ENCODE data around the gene DCTN1.

DCTN1 gene

DNA sequence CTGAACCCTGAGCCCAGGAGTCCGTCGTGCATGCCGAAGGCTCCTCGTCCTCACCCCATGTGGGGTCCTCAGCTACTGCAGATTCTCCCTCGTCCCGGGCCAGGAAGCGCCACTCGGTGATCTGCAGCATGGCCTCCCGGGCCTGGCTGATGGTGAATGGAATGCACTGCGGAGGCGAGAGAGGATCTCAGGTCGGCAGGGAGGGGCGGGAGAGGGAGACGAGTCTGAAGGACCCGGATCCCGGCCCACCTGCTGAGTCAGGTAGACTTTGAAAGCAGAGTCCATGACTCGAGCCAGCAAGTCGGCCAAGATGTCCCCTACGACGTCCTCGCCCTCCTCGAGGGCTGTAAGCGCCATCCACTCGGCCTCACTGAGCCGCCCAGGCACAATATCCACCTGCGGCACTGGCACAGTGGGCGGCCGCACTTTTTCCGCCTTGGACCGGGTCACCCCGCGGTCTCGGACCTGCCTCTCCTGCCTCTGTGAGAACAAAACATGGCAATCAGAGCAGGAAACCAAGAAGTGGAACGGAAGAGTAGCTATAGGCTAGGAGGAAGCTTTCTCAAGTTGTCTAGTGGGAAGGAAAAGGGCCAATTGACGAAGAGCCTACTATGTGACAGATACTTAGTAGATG lies 35.8 kb upstream of the DCTN1 start:
- no peak for DNase-seq (ENCODE audit: extremely low spot score)
- no peak for TF ChIP-seq ARNT (IDR thresholded peaks at IDR 0.05)
- ChIA-PET POLR2A (no interaction called here), CTCF (no interaction called here)

DNA sequence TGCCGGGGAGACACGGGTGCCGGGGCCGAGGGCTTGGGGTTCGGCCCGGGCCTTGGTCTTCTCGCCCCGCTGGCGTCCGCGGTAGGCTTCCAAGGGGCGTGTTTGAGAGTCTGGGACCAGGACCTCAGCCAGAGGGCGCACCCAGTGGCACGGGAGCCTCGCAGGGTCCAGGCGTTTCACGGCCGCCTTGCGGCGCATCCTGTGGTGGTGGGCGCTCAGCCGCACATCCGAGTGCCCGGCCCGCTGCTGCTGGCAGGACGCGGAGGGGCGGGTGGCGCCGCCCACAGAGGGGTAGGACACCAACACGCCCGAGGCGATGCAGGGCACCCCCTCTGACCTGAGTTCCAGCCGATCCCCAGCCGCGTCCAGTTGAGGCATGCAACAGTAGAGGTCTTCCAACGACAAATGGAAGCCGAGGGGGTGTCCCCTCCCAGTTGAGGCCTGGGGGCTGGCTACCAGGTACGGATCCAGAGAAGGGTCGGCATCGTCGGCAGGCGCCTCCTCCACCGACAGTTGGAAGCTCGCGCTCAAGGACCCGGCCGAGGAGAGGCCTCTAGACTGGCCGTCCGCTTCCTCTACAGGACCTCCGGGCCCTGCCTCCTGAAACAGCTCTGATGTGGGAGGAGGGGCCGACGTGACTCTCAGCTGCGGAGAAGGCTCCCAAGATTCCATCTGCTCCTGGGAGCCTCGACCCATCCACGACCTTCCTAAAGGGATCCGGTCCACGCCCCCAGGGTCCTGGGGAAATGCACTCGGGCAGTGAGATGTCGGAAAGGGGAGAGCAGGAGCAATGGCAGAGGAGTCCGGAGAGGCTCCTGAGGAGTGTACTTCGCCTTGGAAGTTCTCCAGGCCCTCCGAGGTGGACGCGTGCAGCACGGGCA lies 35.0 kb upstream of the DCTN1 start:
- ChIA-PET POLR2A (no interaction called here), CTCF (no interaction called here)
- DNase-seq (ENCODE audit: extremely low spot score) = no peak
- TF ChIP-seq HDGF (IDR thresholded peaks at IDR 0.05; ENCODE audit: borderline replicate concordance) (no peak), SP1 (IDR thresholded peaks at IDR 0.05) (no peak), ARNT (IDR thresholded peaks at IDR 0.05) (no peak), FOXM1 (IDR thresholded peaks at IDR 0.05; ENCODE audit: borderline replicate concordance) (no peak), FOXK2 (IDR thresholded peaks at IDR 0.05) (no peak), CTBP1 (IDR thresholded peaks at IDR 0.05; ENCODE audit: borderline replicate concordance) (no peak), ZNF384 (IDR thresholded peaks at IDR 0.05) (no peak), NFRKB (IDR thresholded peaks at IDR 0.05) (no peak), TARDBP (IDR thresholded peaks at IDR 0.05) (no peak), ELF4 (IDR thresholded peaks at IDR 0.05) (no peak), LEF1 (IDR thresholded peaks at IDR 0.05; ENCODE audit: borderline replicate concordance) (no peak), BHLHE40 (IDR thresholded peaks at IDR 0.05; ENCODE audit: borderline replicate concordance) (no peak), FOXA1 (IDR thresholded peaks at IDR 0.05) (no peak), SUZ12 (IDR thresholded peaks at IDR 0.05) (no peak), L3MBTL2 (conservative IDR thresholded peaks at IDR 0.05) (no peak)
- TF ChIP-seq, protein P1, sequence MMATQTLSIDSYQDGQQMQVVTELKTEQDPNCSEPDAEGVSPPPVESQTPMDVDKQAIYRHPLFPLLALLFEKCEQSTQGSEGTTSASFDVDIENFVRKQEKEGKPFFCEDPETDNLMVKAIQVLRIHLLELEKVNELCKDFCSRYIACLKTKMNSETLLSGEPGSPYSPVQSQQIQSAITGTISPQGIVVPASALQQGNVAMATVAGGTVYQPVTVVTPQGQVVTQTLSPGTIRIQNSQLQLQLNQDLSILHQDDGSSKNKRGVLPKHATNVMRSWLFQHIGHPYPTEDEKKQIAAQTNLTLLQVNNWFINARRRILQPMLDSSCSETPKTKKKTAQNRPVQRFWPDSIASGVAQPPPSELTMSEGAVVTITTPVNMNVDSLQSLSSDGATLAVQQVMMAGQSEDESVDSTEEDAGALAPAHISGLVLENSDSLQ (IDR thresholded peaks at IDR 0.05) = no peak

DNA sequence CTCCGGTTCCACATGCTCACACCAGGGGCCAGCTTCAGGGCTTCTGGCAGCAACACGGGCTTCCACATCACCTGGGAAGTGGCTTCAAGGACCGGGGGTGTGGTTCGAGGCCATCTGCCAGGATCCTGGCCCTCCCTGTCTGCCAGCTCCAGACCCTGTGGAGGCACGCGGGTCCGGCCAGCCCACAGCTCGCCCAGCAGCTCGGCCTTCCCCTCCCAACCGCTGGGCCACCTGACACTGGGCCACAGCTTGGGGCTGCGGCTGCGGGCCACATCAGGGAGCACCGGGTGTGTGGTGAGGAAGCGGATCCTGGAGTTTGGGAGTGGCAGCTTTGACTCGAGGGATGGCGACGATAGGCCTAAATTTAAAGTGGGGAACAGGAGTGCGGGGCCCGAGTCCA lies 34.3 kb upstream of the DCTN1 start:
- DNase-seq (ENCODE audit: extremely low spot score) = no peak
- CTCF ChIA-PET = no interaction called here
- POLR2A ChIA-PET = no interaction called here
- no peak for TF ChIP-seq TARDBP (IDR thresholded peaks at IDR 0.05)
- no peak for TF ChIP-seq FOXA1 (IDR thresholded peaks at IDR 0.05)
- TF ChIP-seq HDGF (IDR thresholded peaks at IDR 0.05; ENCODE audit: borderline replicate concordance) = no peak
- TF ChIP-seq BHLHE40 (IDR thresholded peaks at IDR 0.05; ENCODE audit: borderline replicate concordance) = no peak
- no peak for TF ChIP-seq SUZ12 (IDR thresholded peaks at IDR 0.05)

DNA sequence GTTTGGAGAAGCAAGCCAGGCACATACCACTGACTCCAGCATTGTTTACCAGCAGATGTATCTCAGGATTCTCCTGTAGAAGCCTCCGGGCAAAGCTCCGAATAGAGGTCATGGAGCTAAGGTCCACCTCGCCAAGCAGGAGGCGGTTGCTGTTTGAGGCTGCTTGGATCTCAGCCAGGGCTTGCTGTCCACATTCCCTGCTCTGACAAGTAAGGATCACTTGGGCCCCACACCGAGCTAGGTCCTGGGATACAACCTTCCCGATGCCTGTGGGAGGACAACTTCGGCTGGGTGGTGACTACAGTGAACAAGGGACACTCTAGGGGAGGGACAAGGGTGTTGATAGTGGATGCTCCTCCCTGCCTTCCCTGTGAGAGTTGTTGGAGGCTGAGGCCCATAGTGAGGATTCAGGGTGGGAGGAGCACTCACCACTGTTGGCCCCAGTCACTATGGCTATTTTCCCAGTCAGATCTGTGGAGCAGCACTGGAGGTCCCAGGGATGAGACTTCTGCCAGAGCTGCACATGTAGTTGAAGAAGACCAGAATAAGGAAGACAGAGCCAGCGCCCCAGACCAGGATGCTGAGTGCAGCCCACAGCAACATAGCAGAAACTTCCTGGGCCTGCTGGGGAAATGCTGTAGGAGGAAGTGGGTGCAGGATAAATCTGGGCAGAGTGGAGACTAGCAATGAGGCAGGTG lies 33.0 kb upstream of the DCTN1 start:
- DNase-seq (ENCODE audit: extremely low spot score) = no peak
- TF ChIP-seq TARDBP (IDR thresholded peaks at IDR 0.05) = no peak
- no peak for TF ChIP-seq FOXK2 (IDR thresholded peaks at IDR 0.05)
- TF ChIP-seq, protein P1 (IDR thresholded peaks at IDR 0.05) = no peak
- TF ChIP-seq ZNF384 (IDR thresholded peaks at IDR 0.05) = no peak
- TF ChIP-seq NFRKB (IDR thresholded peaks at IDR 0.05) = no peak
- TF ChIP-seq ELF4 (IDR thresholded peaks at IDR 0.05) = no peak
- TF ChIP-seq FOXA1 (IDR thresholded peaks at IDR 0.05) = no peak
- no peak for TF ChIP-seq SP1 (IDR thresholded peaks at IDR 0.05)
- TF ChIP-seq SUZ12 (IDR thresholded peaks at IDR 0.05) = no peak
- no peak for TF ChIP-seq ARNT (IDR thresholded peaks at IDR 0.05)
- no peak for TF ChIP-seq BHLHE40 (IDR thresholded peaks at IDR 0.05; ENCODE audit: borderline replicate concordance)
- no peak for TF ChIP-seq CTBP1 (IDR thresholded peaks at IDR 0.05; ENCODE audit: borderline replicate concordance)
- CTCF ChIA-PET = no interaction called here
- POLR2A ChIA-PET = interaction anchor here (0.7 to 1.4 kb wide), 4 partner anchors 8 to 53 kb away, joined by 3 to 4 read pairs (median 3); partner anchors contain the start of genes C2orf81, INO80B and MOGS

DNA sequence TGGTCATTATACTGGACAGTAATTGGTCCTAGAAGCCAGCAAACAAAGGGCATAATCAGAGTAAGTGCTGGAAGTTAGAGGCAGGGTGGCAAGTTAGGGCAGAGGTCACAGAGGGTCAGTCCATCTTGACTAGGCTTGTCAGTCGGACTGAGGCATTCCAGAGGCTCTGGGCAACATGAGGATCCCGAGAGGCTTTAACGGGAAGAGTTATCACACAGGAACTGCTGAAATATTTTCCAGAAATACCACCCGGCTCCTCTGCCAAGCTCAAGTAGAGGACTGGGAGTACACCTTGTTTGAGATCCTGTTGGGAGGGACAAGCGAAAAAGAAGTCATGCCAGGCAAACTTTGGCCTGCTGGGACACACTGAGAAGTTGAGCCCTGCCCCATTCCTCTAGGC lies 27.6 kb upstream of the DCTN1 start:
- no peak for TF ChIP-seq HDGF (IDR thresholded peaks at IDR 0.05; ENCODE audit: borderline replicate concordance)
- no peak for TF ChIP-seq CTBP1 (IDR thresholded peaks at IDR 0.05; ENCODE audit: borderline replicate concordance)
- no peak for TF ChIP-seq SP1 (IDR thresholded peaks at IDR 0.05)
- no peak for TF ChIP-seq SUZ12 (IDR thresholded peaks at IDR 0.05)
- no peak for TF ChIP-seq FOXA1 (IDR thresholded peaks at IDR 0.05)
- TF ChIP-seq ARNT (IDR thresholded peaks at IDR 0.05) = no peak
- no peak for TF ChIP-seq LEF1 (IDR thresholded peaks at IDR 0.05; ENCODE audit: borderline replicate concordance)
- TF ChIP-seq ZNF384 (IDR thresholded peaks at IDR 0.05) = no peak
- no peak for TF ChIP-seq FOXM1 (IDR thresholded peaks at IDR 0.05; ENCODE audit: borderline replicate concordance)
- no peak for TF ChIP-seq FOXK2 (IDR thresholded peaks at IDR 0.05)
- TF ChIP-seq, protein P1 (IDR thresholded peaks at IDR 0.05) = no peak
- TF ChIP-seq L3MBTL2 (conservative IDR thresholded peaks at IDR 0.05) = no peak
- no peak for TF ChIP-seq ELF4 (IDR thresholded peaks at IDR 0.05)
- no peak for TF ChIP-seq BHLHE40 (IDR thresholded peaks at IDR 0.05; ENCODE audit: borderline replicate concordance)
- TF ChIP-seq TARDBP (IDR thresholded peaks at IDR 0.05) = no peak
- TF ChIP-seq NFRKB (IDR thresholded peaks at IDR 0.05) = no peak
- ChIA-PET CTCF (no interaction called here), POLR2A (interaction anchor here (1.2 to 1.7 kb wide), 2 partner anchors 15 to 50 kb away, joined by 3 read pairs; partner anchors contain the start of gene WBP1)
- no peak for DNase-seq (ENCODE audit: extremely low spot score)
